HG03103 (cell line): ENCODE data around the gene S1PR4.
"Not testable (repeated sequence)": the region's sequence is repeated elsewhere in the genome, so short reads cannot be mapped to it uniquely, and the experiment has no call there.

Source experiments
- ATAC-seq: cut with Tn5 transposase; IDR thresholded peaks from one replicate; pipeline ENCODE4 v1.9.1; 2021; ENCODE audit warnings: low read depth; ENCODE audit not compliant: unreplicated experiment

Gene S1PR4

GRCh38 chr19:3210347-3211017 lies 31.9 kb downstream of the S1PR4 start:
- no peak for ATAC-seq

- no peak for ATAC-seq
These were observed 32.6 kb downstream of the S1PR4 start for GRCh38 chr19:3211191-3211590.

- no peak for ATAC-seq
These were observed 34.6 kb downstream of the S1PR4 start for GRCh38 chr19:3213159-3213558.

GRCh38 chr19:3216874-3217273 lies 38.3 kb downstream of the S1PR4 start:
- ATAC-seq: no peak

- no peak for ATAC-seq
These were observed 42.0 kb downstream of the S1PR4 start for GRCh38 chr19:3220576-3220975.

GRCh38 chr19:3221576-3221975 lies 43.0 kb downstream of the S1PR4 start:
- ATAC-seq: not testable (repeated sequence)

- ATAC-seq: no peak
These were observed 44.1 kb downstream of the S1PR4 start for GRCh38 chr19:3222709-3223108.

GRCh38 chr19:3224346-3225168 lies 46.0 kb downstream of the S1PR4 start, which contains the start of gene CELF5:
Gene CELF5 (plus strand): TSS chr19:3224661. CDS start chr19:3224740, 79 bp downstream.
- ATAC-seq: no peak

- ATAC-seq: no peak
These were observed 46.6 kb downstream of the S1PR4 start for GRCh38 chr19:3225169-3225485.

- ATAC-seq: no peak
These were observed 47.1 kb downstream of the S1PR4 start for GRCh38 chr19:3225677-3226093.

GRCh38 chr19:3227054-3227626 lies 48.6 kb downstream of the S1PR4 start:
- no peak for ATAC-seq

- ATAC-seq: no peak
These were observed 50.8 kb downstream of the S1PR4 start for GRCh38 chr19:3229346-3229743.
